Activated T-cell treated with anti-CD3 and anti-CD28 coated beads, Interleukin-2, amount 50 U/mL, for 4 hours (primary cell): Measurements from ENCODE around the gene ROBO1. TPM values are rescaled to one million over a fixed set of nuclear protein-coding genes. Genes with fewer than 3 reads are reported as not detected.
"Not testable (repeated sequence)": the region's sequence is repeated elsewhere in the genome, so short reads cannot be mapped to it uniquely, and the experiment has no call there.

ENCODE experiments used
- ATAC-seq, 2 donors: fragments of 200-7000 bp; cut with Tn5 transposase; one replicate each; pipeline ENCODE4 v1.10.0; 2021
- DNase-seq: peaks from one replicate; pipeline ENCODE4 v3.0.0-alpha.2; 2020
- H3K27me3 Mint-ChIP-seq: one replicate; pipeline ENCODE4 v1.8.0; 2021; ENCODE audit warnings: low read depth, mixed read lengths
- H3K36me3 Mint-ChIP-seq: one replicate; pipeline ENCODE4 v1.8.0; 2022; ENCODE audit warnings: mixed read lengths; ENCODE audit not compliant: insufficient read depth
- H3K4me1 Mint-ChIP-seq: one replicate; pipeline ENCODE4 v1.8.0; 2021; ENCODE audit warnings: low read depth, mixed read lengths
- H3K4me3 Mint-ChIP-seq: one replicate; pipeline ENCODE4 v1.8.0; 2021; ENCODE audit warnings: mild to moderate bottlenecking, moderate library complexity, mixed read lengths
- H3K9me3 Mint-ChIP-seq: one replicate; pipeline ENCODE4 v1.8.0; 2021; ENCODE audit warnings: mixed read lengths
- total RNA-seq, 3 donors: library from RNA; stranded (reverse); gene quantifications; one replicate each; pipeline ENCODE4 v1.2.1, GENCODE V29; 2021

The ROBO1 gene
- total RNA-seq, 3 donors from 2014 or later, result 0.38 to 0.99 (median 0.95) TPM

- H3K4me1 Mint-ChIP-seq, result no peaks in the 10 kb centered on the region
- DNase-seq, result no peak
- no peaks in the 10 kb centered on the region for H3K27me3 Mint-ChIP-seq
- H3K36me3 Mint-ChIP-seq, result no peaks in the 10 kb centered on the region
- peaks cover 11% of the 10 kb centered on the region for H3K9me3 Mint-ChIP-seq
- no peak for ATAC-seq
- no peak overlapping the region for H3K4me3 Mint-ChIP-seq
Observed at GRCh38 chr3:78764634-78765033, 1003.2 kb downstream of the ROBO1 start.

DNA sequence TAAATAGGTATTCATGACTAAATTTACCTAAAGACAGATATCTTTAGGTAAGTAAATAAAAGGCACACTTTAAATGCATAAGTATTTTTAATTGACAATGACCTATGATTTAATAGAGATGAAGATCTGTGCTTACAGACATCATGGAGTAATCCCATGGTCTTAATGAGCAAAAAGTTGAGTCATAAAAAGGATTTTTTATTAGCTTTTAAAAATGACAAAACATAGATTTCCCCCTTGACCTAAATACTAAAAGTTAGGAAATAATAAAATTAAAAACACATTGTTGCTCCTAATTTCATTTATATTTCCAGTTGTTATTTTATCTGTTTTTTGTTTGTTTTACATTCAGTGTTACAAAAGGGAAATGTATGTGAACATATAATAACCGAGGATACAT, 1005.7 kb downstream of the ROBO1 start:
- Mint-ChIP-seq H3K4me3 (no peak overlapping the region), H3K4me1 (no peaks in the 10 kb centered on the region), H3K27me3 (no peaks in the 10 kb centered on the region), H3K36me3 (no peaks in the 10 kb centered on the region), H3K9me3 (peaks cover 4% of the 10 kb centered on the region)
- no peak for DNase-seq
- ATAC-seq, result no peak

DNA sequence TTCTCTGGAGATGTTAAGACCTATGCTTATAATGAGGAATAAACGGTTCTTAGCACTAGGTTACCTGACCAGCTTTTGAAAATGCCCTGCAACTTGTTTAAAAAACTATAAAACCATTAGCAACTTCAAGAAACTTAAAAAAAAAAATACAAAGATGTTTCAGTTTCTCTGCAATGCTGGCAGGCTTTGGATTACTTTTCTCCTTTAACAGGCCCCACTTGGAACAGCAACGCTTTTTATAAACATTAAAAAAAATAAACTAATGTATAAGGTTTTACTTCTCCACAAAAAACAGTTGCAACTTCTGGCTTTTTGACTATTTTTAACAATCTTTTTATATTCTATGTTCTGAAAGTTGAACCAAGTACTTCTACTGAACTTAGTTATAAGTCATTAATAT, 1006.7 kb downstream of the ROBO1 start:
- Mint-ChIP-seq H3K27me3 (no peaks in the 10 kb centered on the region), H3K4me1 (no peaks in the 10 kb centered on the region), H3K9me3 (peaks cover 3% of the 10 kb centered on the region), H3K4me3 (no peak overlapping the region), H3K36me3 (no peaks in the 10 kb centered on the region)
- ATAC-seq (no peak), DNase-seq (no peak)

- ATAC-seq (no peak), DNase-seq (no peak)
- no peaks in the 10 kb centered on the region for H3K4me1 Mint-ChIP-seq
- H3K4me3 Mint-ChIP-seq, result no peak overlapping the region
- no peaks in the 10 kb centered on the region for H3K36me3 Mint-ChIP-seq
- no peaks in the 10 kb centered on the region for H3K27me3 Mint-ChIP-seq
- peaks cover 11% of the 10 kb centered on the region for H3K9me3 Mint-ChIP-seq
Observed at GRCh38 chr3:78757731-78758130, 1010.1 kb downstream of the ROBO1 start.

- no peaks in the 10 kb centered on the region for H3K27me3 Mint-ChIP-seq
- no peak for DNase-seq
- no peak overlapping the region for H3K4me3 Mint-ChIP-seq
- peaks cover 14% of the 10 kb centered on the region for H3K9me3 Mint-ChIP-seq
- H3K36me3 Mint-ChIP-seq, result no peaks in the 10 kb centered on the region
- ATAC-seq, result no peak
- H3K4me1 Mint-ChIP-seq, result no peaks in the 10 kb centered on the region
Observed at GRCh38 chr3:78754066-78754743, 1013.6 kb downstream of the ROBO1 start.

- Mint-ChIP-seq H3K27me3 (no peaks in the 10 kb centered on the region), H3K4me3 (no peak overlapping the region), H3K36me3 (no peaks in the 10 kb centered on the region), H3K9me3 (peaks cover 14% of the 10 kb centered on the region), H3K4me1 (no peaks in the 10 kb centered on the region)
- ATAC-seq, result no peak
- DNase-seq, result no peak
Observed at GRCh38 chr3:78751266-78751665, 1016.5 kb downstream of the ROBO1 start.

- peaks cover 16% of the 10 kb centered on the region for H3K9me3 Mint-ChIP-seq
- ATAC-seq, H3K27me3 Mint-ChIP-seq, H3K4me1 Mint-ChIP-seq, DNase-seq, H3K36me3 Mint-ChIP-seq, H3K4me3 Mint-ChIP-seq: not testable (repeated sequence)
Observed at GRCh38 chr3:78750291-78750690, 1017.5 kb downstream of the ROBO1 start.

GRCh38 chr3:78749056-78749455, 1018.7 kb downstream of the ROBO1 start:
- Mint-ChIP-seq H3K27me3 (no peaks in the 10 kb centered on the region), H3K4me1 (no peaks in the 10 kb centered on the region), H3K36me3 (no peaks in the 10 kb centered on the region), H3K9me3 (peaks cover 11% of the 10 kb centered on the region), H3K4me3 (no peak overlapping the region)
- DNase-seq (no peak), ATAC-seq (no peak)

GRCh38 chr3:78745847-78746246, 1022.0 kb downstream of the ROBO1 start:
- H3K27me3 Mint-ChIP-seq, result no peaks in the 10 kb centered on the region
- H3K4me1 Mint-ChIP-seq, result no peaks in the 10 kb centered on the region
- DNase-seq (no peak), ATAC-seq (no peak)
- no peak overlapping the region for H3K4me3 Mint-ChIP-seq
- peaks cover 17% of the 10 kb centered on the region for H3K9me3 Mint-ChIP-seq
- no peaks in the 10 kb centered on the region for H3K36me3 Mint-ChIP-seq

DNA sequence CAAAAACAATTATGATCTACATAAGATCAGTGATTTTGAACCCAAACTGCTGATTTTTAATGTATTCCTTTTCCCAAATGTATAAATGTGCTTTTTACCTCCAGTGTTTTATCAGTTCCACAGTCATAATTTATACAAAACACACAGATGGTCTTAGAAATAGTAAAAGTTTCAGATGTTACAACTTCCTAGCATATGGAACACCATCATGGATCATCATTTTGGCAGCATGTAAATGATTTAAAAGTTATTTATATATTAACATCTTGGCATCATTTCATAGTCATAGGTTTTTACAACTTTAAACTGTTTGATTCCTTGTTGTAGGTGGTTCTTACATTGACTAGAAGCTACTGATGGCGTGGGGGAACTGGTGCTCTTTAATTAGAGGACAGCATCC, 1025.3 kb downstream of the ROBO1 start:
- no peaks in the 10 kb centered on the region for H3K27me3 Mint-ChIP-seq
- ATAC-seq (no peak), DNase-seq (no peak)
- no peaks in the 10 kb centered on the region for H3K4me1 Mint-ChIP-seq
- H3K9me3 Mint-ChIP-seq, result peaks cover 18% of the 10 kb centered on the region
- no peak overlapping the region for H3K4me3 Mint-ChIP-seq
- no peaks in the 10 kb centered on the region for H3K36me3 Mint-ChIP-seq

GRCh38 chr3:78742041-78742440, 1025.8 kb downstream of the ROBO1 start:
- no peaks in the 10 kb centered on the region for H3K36me3 Mint-ChIP-seq
- H3K27me3 Mint-ChIP-seq, result no peaks in the 10 kb centered on the region
- no peak overlapping the region for H3K4me3 Mint-ChIP-seq
- no peaks in the 10 kb centered on the region for H3K4me1 Mint-ChIP-seq
- H3K9me3 Mint-ChIP-seq, result peaks cover 21% of the 10 kb centered on the region
- ATAC-seq, result no peak
- DNase-seq, result no peak

DNA sequence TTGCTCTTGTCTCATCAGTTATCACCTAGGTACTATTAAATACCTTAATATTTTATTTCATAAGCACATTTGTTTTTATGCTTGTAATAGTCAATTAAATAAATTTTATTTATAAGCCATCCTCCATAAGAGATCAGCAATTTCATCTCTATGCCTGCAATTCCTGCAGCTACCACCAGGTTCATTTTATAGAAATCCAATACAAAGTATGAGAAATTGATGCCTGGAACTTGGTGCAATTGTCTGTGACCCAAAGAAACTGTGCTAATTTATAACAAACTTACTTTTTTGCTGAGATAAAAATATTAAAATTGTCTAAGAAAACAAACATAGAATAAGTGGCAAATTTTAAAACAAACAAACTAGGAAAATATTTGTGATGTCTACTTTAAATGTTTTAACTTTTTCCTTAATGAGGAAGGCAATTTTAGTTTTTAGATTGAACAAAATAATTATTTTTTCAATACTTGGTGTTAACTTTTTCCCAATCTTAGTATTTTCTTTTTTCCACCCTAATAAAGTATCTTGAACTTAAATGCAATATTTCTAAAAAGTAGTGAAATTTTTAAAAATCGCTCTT, 1026.6 kb downstream of the ROBO1 start:
- Mint-ChIP-seq H3K9me3 (peaks cover 27% of the 10 kb centered on the region), H3K27me3 (no peaks in the 10 kb centered on the region), H3K4me3 (no peak overlapping the region), H3K36me3 (no peaks in the 10 kb centered on the region), H3K4me1 (no peaks in the 10 kb centered on the region)
- DNase-seq (no peak), ATAC-seq (no peak)

DNA sequence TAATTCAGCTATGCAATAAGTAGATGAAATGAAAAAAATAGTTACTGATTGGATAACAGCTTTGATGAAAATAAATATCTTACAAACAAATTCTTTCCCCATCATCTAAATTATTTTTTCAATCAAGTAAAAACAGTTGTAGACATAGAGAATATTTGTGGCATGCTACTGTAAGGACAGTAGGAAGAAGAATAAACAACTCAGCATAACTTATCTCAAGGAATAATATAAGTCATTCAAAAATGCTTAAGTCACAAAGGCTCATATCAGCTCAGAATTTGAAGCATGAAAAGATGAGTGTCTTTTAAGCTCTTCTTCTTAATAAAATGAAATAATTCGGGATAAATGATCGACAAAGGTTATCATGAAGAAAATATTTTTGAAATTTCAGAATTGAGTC, 1029.0 kb downstream of the ROBO1 start:
- Mint-ChIP-seq H3K27me3 (no peaks in the 10 kb centered on the region), H3K4me1 (no peaks in the 10 kb centered on the region), H3K4me3 (no peak overlapping the region), H3K9me3 (peaks cover 17% of the 10 kb centered on the region), H3K36me3 (no peaks in the 10 kb centered on the region)
- no peak for ATAC-seq
- no peak for DNase-seq

GRCh38 chr3:78737988-78738387, 1029.8 kb downstream of the ROBO1 start:
- Mint-ChIP-seq H3K4me3 (no peak overlapping the region), H3K9me3 (peaks cover 13% of the 10 kb centered on the region), H3K27me3 (no peaks in the 10 kb centered on the region), H3K4me1 (no peaks in the 10 kb centered on the region), H3K36me3 (no peaks in the 10 kb centered on the region)
- DNase-seq, result no peak
- no peak for ATAC-seq

DNA sequence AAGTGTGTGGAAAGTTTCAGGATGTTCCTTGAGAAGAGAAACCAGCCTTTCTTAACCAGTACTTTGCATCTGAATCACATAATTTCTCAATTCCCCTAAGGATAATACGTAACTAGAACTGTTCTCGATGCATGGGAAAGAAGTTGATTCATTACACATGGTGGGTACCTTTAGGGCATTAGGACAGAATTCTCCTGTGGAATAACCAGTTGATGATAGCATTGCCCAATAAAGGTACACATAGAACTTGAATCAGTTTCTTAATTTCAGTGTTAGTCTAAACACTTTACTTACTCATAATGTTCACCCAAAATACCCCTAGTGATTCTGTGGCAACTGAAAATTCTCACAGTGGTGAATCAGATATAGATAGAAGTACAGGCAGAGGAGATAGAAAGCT, 1030.9 kb downstream of the ROBO1 start:
- H3K36me3 Mint-ChIP-seq, result no peaks in the 10 kb centered on the region
- no peaks in the 10 kb centered on the region for H3K27me3 Mint-ChIP-seq
- H3K9me3 Mint-ChIP-seq, result peaks cover 16% of the 10 kb centered on the region
- DNase-seq (no peak), ATAC-seq (no peak)
- H3K4me1 Mint-ChIP-seq, result no peaks in the 10 kb centered on the region
- no peak overlapping the region for H3K4me3 Mint-ChIP-seq
